Stomach (tissue), 9 donors: Measurements from ENCODE around the gene POLR2F. TPM values are rescaled to one million over a fixed set of nuclear protein-coding genes. Genes with fewer than 3 reads are reported as not detected.

Experiments
- DNase-seq, 2 donors: peaks; one replicate each; pipeline versions ENCODE4 v3.0.0 to v3.0.0-alpha.2; 2013 to 2019
- H3K27ac ChIP-seq, 5 donors: fragments of 200-600 bp in 4 of 5; sonication (generic) in 4 of 5; one replicate each; pipeline ENCODE4 v1.5.1; 2013 to 2019; ENCODE audit warnings: mild to moderate bottlenecking in 1 of 5, moderate library complexity in 1 of 5
- H3K27me3 ChIP-seq, 3 donors: fragments of 200-600 bp; sonication (generic); one replicate each; pipeline ENCODE4 v1.5.1; 2017 to 2019; ENCODE audit warnings: mixed run types in 1 of 3
- H3K36me3 ChIP-seq, 4 donors: fragments of 200-600 bp; sonication (generic); 1 replicate in 3 of 4; 2 replicates in 1 of 4; pipeline ENCODE4 v1.5.1; 2016 to 2019
- H3K4me1 ChIP-seq, 4 donors: fragments of 200-600 bp; sonication (generic); one replicate each; pipeline ENCODE4 v1.5.1; 2016 to 2019
- H3K4me3 ChIP-seq, 4 donors: fragments of 200-600 bp; sonication (generic) in 3 of 4; one replicate each; pipeline ENCODE4 v1.5.1; 2016 to 2019; ENCODE audit warnings: mild to moderate bottlenecking in 1 of 4
- H3K9me3 ChIP-seq, 4 donors: fragments of 200-600 bp; sonication (generic); one replicate each; pipeline ENCODE4 v1.5.1; 2016 to 2019
- CTCF ChIP-seq, 7 experiments: fragments of 450-650 bp in 4 of 7; fragments of 200-600 bp in 3 of 7; sonication (generic) in 3 of 7; IDR thresholded peaks; one replicate each; pipeline ENCODE4 v1.5.1; 2016 to 2019; ENCODE audit warnings: antibody characterized with exemption in 7 of 7, control low read depth in 2 of 7, mild to moderate bottlenecking in 1 of 7
- EP300 ChIP-seq: sonication (generic); formaldehyde crosslinking; IDR thresholded peaks from one replicate; pipeline ENCODE4 v1.6.1; 2017; ENCODE audit warnings: antibody characterized with exemption
- POLR2A ChIP-seq, 4 donors: fragments of 450-650 bp; IDR thresholded peaks; one replicate each; pipeline ENCODE4 v1.6.1; 2016; ENCODE audit warnings: antibody characterized with exemption in 4 of 4, control low read depth in 2 of 4, mild to moderate bottlenecking in 1 of 4, moderate library complexity in 1 of 4
- POLR2AphosphoS5 ChIP-seq, 3 donors: sonication (generic); formaldehyde crosslinking; IDR thresholded peaks; one replicate each; pipeline ENCODE4 v1.6.1; 2016; ENCODE audit warnings: antibody characterized with exemption in 3 of 3
- WGBS, 5 donors: extraction: QIAGEN DNeasy Blood & Tissue Kit in 3 of 5; methylation state at CpG; one replicate each; pipeline versions ENCODE4 v1.1.5 to v1.1.7; 2013 to 2018; 5-methylcytosine and 5-hydroxymethylcytosine counted together
- intact Hi-C: fragments of 100-400 bp; cut with DNase I; formaldehyde crosslinking; loops from one replicate; pipeline ENCODE4 v1.15.1; 2023; ENCODE audit warnings: low total_unique reads
- polyA plus RNA-seq, 3 donors: library from polyadenylated mRNA; stranded (reverse); fragments of 200-250 nt; gene quantifications; one replicate each; pipeline ENCODE4 v1.2.3, GENCODE V29; 2013
- total RNA-seq, 5 donors: library from RNA; depleted of rRNA; stranded (reverse); fragments of >200 nt; gene quantifications; one replicate each; pipeline versions ENCODE4 v1.1.0 to v1.2.3, GENCODE V29; 2014 to 2016
- donor health status: healthy with polysubstance abuse.
- donor health status: Bipolar disorder and iron deficiency.
- donor health status: healthy.

POLR2F gene
- total and polyA plus RNA-seq, 8 donors, result 41.5 to 149 (median 120) TPM

- TF ChIP-seq POLR2AphosphoS5 (IDR thresholded peaks at IDR 0.05), result no peak
- no peak for TF ChIP-seq EP300
- TF ChIP-seq POLR2A (IDR thresholded peaks at IDR 0.05), result no peak
- TF ChIP-seq CTCF (IDR thresholded peaks at IDR 0.05), result no peak
- no peaks in the 10 kb centered on the region for H3K27me3 ChIP-seq
- H3K27ac ChIP-seq, result peak overlapping the region in 1 of 5 donors; percentile 13
- H3K4me3 ChIP-seq, result no peak overlapping the region
- H3K9me3 ChIP-seq, result no peaks in the 10 kb centered on the region
- intact Hi-C loops, result no loop called here
- WGBS, 5 donors, result 88 to 93% (median 90%) methylated on average over 13 to 14 of the region's 14 CpGs
- H3K36me3 ChIP-seq, result peaks cover 0 to 14% (median 7%) of the 10 kb centered on the region in 4 donors
- H3K4me1 ChIP-seq, result peaks cover 0 to 6% (median 0%) of the 10 kb centered on the region in 4 donors
- no peak for DNase-seq
Measured at GRCh38 chr22:37989146-37990045, 35.9 kb downstream of the POLR2F start.

- WGBS, 5 donors, result 64 to 74% (median 70%) methylated on average over 3 to 5 of the region's 5 CpGs
- Histone ChIP-seq H3K4me1 (peaks cover 0 to 6% (median 0%) of the 10 kb centered on the region in 4 donors), H3K9me3 (no peaks in the 10 kb centered on the region), H3K4me3 (no peak overlapping the region), H3K27me3 (no peaks in the 10 kb centered on the region), H3K36me3 (peaks cover 0 to 14% (median 7%) of the 10 kb centered on the region in 4 donors), H3K27ac (peak overlapping the region in 1 of 5 donors; percentile 13)
- DNase-seq, result no peak
- intact Hi-C loops, result no loop called here
- TF ChIP-seq CTCF (IDR thresholded peaks at IDR 0.05) (no peak), POLR2A (IDR thresholded peaks at IDR 0.05) (no peak), EP300 (no peak), POLR2AphosphoS5 (IDR thresholded peaks at IDR 0.05) (no peak)
Measured at GRCh38 chr22:37990301-37990700, 36.8 kb downstream of the POLR2F start.

- peaks cover 0 to 6% (median 0%) of the 10 kb centered on the region in 4 donors for H3K4me1 ChIP-seq
- intact Hi-C loops, result no loop called here
- no peak for DNase-seq
- H3K27ac ChIP-seq, result no peak overlapping the region
- no peak overlapping the region for H3K4me3 ChIP-seq
- 89 to 96% (median 93%) methylated on average over 7 of the region's 7 CpGs for WGBS, 5 donors
- no peaks in the 10 kb centered on the region for H3K27me3 ChIP-seq
- H3K9me3 ChIP-seq, result no peaks in the 10 kb centered on the region
- no peak for TF ChIP-seq POLR2A (IDR thresholded peaks at IDR 0.05)
- H3K36me3 ChIP-seq, result peaks cover 0 to 10% (median 7%) of the 10 kb centered on the region in 4 donors
Measured at GRCh38 chr22:37990862-37991261, 37.4 kb downstream of the POLR2F start.

- no peak overlapping the region for H3K27ac ChIP-seq
- DNase-seq, result no peak
- no peaks in the 10 kb centered on the region for H3K36me3 ChIP-seq
- H3K27me3 ChIP-seq, result no peaks in the 10 kb centered on the region
- no peaks in the 10 kb centered on the region for H3K9me3 ChIP-seq
- no peak overlapping the region for H3K4me3 ChIP-seq
- 51 to 59% (median 54%) methylated on average over 6 of the region's 6 CpGs for WGBS, 5 donors
- no peak for TF ChIP-seq POLR2AphosphoS5 (IDR thresholded peaks at IDR 0.05)
- H3K4me1 ChIP-seq, result peaks cover 0 to 6% (median 2%) of the 10 kb centered on the region in 4 donors
- intact Hi-C loops, result no loop called here
Measured at GRCh38 chr22:37991731-37992442, 38.4 kb downstream of the POLR2F start.

- peaks cover 0 to 8% (median 0%) of the 10 kb centered on the region in 3 donors for H3K27me3 ChIP-seq
- intact Hi-C loops, result no loop called here
- H3K4me3 ChIP-seq, result no peak overlapping the region
- H3K4me1 ChIP-seq, result peaks cover 0 to 6% (median 2%) of the 10 kb centered on the region in 4 donors
- no peaks in the 10 kb centered on the region for H3K36me3 ChIP-seq
- H3K9me3 ChIP-seq, result no peaks in the 10 kb centered on the region
- no peak overlapping the region for H3K27ac ChIP-seq
- DNase-seq, result no peak
- 78 to 90% (median 86%) methylated on average over 6 of the region's 6 CpGs for WGBS, 5 donors
- TF ChIP-seq POLR2AphosphoS5 (IDR thresholded peaks at IDR 0.05) (no peak), POLR2A (IDR thresholded peaks at IDR 0.05) (no peak), CTCF (IDR thresholded peaks at IDR 0.05) (no peak), EP300 (no peak)
Measured at GRCh38 chr22:37994049-37994448, 40.5 kb downstream of the POLR2F start.
